ENCODE measurements around the gene ATG13. TPM values are rescaled to one million over a fixed set of nuclear protein-coding genes. Genes with fewer than 3 reads are reported as not detected.
A peak's percentile ranks its signal among the peaks of the same experiment; 100 is the strongest.

Gene ATG13
- total RNA-seq, 2 experiments from 2014 or later: 46.4 to 53.2 TPM

- TF ChIP-seq, protein P1, sequence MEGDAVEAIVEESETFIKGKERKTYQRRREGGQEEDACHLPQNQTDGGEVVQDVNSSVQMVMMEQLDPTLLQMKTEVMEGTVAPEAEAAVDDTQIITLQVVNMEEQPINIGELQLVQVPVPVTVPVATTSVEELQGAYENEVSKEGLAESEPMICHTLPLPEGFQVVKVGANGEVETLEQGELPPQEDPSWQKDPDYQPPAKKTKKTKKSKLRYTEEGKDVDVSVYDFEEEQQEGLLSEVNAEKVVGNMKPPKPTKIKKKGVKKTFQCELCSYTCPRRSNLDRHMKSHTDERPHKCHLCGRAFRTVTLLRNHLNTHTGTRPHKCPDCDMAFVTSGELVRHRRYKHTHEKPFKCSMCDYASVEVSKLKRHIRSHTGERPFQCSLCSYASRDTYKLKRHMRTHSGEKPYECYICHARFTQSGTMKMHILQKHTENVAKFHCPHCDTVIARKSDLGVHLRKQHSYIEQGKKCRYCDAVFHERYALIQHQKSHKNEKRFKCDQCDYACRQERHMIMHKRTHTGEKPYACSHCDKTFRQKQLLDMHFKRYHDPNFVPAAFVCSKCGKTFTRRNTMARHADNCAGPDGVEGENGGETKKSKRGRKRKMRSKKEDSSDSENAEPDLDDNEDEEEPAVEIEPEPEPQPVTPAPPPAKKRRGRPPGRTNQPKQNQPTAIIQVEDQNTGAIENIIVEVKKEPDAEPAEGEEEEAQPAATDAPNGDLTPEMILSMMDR (conservative IDR thresholded peaks at IDR 0.05; ENCODE audit: low read length): no peak
- no peak for TF ChIP-seq EZH2phosphoT487 (IDR thresholded peaks at IDR 0.05; ENCODE audit: borderline replicate concordance, low read depth, low read length)
- H3K79me2 ChIP-seq (ENCODE audit: insufficient read depth, low read depth, low read length): no peaks in the 10 kb centered on the region
- no peak for DNase-seq (ENCODE audit: low spot score)
- H3K9me2 ChIP-seq (ENCODE audit: insufficient read depth, low read length): no peaks in the 10 kb centered on the region
- no peaks in the 10 kb centered on the region for H4K20me1 ChIP-seq (ENCODE audit: insufficient read depth, low read length)
- POLR2A ChIA-PET: no interaction called here
- intact Hi-C loops (cut with micrococcal nuclease; ENCODE audit: unreplicated experiment): no loop called here
- H3K4me3 ChIP-seq (ENCODE audit: low read depth, low read length, poor library complexity, severe bottlenecking): no peak overlapping the region
- H3K9me3 ChIP-seq (ENCODE audit: low read length): no peaks in the 10 kb centered on the region
- peaks cover 3% of the 10 kb centered on the region for H3K4me1 ChIP-seq (ENCODE audit: insufficient read depth, low read length, poor library complexity, severe bottlenecking)
- no peak overlapping the region for H3K4me2 ChIP-seq (ENCODE audit: low read length)
- CTCF ChIA-PET (ENCODE audit: unreplicated experiment): no interaction called here
- no peak overlapping the region for H2AFZ ChIP-seq (ENCODE audit: low read length)
- H3K36me3 ChIP-seq (ENCODE audit: insufficient read depth, low read length): peaks cover 33% of the 10 kb centered on the region
- BruUV-seq (replicated peaks): no TSS peak
- H3K27ac ChIP-seq (ENCODE audit: low read depth, low read length, poor library complexity, severe bottlenecking): no peak overlapping the region
Observed at GRCh38 chr11:46681814-46682213, 64.5 kb downstream of the ATG13 start.

DNA sequence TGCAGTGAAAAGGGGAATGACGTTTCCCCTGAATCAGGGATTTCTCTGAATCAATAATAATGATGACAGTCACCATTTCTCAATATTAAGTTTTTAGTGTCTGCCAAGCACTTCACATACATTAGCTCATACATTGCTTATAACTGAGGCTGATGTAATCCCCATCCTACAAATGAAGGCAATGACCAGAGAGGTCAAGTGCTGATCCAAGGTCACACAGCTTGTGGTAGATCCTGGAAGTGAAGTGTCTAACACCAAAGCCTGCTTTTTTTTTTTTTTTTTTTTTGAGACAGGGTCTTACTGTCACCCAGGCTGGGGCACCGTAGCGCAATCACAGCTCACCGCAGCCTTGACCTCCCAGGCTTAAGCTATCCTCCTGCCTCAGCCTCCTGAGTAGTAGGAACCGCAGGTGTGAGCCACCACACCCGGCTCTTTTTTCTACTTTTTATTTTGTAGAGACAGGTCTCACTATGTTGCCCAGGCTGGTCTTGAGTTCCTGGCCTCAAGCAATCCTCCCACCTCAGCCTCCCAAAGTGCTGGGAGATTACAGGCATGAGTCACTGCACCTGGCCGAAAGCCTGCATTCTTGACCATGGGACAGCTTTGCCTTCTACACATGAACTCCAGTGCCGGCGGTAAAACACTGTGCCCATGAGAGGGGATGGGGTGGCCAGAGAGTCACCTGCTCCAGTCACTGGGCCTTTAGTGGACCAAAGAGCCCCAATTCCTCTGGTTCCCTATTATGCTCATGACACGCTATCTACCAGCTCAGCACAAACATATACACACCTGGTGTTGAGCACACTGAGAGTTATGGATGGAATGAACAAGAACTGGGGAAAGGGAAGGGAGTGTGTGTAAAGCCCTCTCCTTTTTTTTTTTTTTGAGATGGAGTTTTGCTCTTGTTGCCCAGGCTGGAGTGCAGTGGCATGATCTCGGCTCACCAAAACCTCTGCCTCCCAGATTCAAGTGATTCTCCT, 65.7 kb downstream of the ATG13 start:
- Histone ChIP-seq H3K4me3 (ENCODE audit: low read depth, low read length, poor library complexity, severe bottlenecking) (no peak overlapping the region), H3K9me2 (ENCODE audit: insufficient read depth, low read length) (no peaks in the 10 kb centered on the region), H3K9me3 (ENCODE audit: low read length) (no peaks in the 10 kb centered on the region), H3K4me1 (ENCODE audit: insufficient read depth, low read length, poor library complexity, severe bottlenecking) (no peaks in the 10 kb centered on the region), H3K36me3 (ENCODE audit: insufficient read depth, low read length) (peaks cover 38% of the 10 kb centered on the region), H3K4me2 (ENCODE audit: low read length) (no peak overlapping the region), H4K20me1 (ENCODE audit: insufficient read depth, low read length) (no peaks in the 10 kb centered on the region), H3K79me2 (ENCODE audit: insufficient read depth, low read depth, low read length) (no peaks in the 10 kb centered on the region), H3K27ac (ENCODE audit: low read depth, low read length, poor library complexity, severe bottlenecking) (no peak overlapping the region), H2AFZ (ENCODE audit: low read length) (no peak overlapping the region)
- intact Hi-C loops (cut with micrococcal nuclease; ENCODE audit: unreplicated experiment): no loop called here
- BruUV-seq (replicated peaks): no TSS peak
- no peak for DNase-seq (ENCODE audit: low spot score)
- CTCF ChIA-PET (ENCODE audit: unreplicated experiment): no interaction called here
- POLR2A ChIA-PET: interaction anchor here (0.7 to 1.3 kb wide), 3 partner anchors 12 to 66 kb away, joined by 4 to 11 read pairs (median 5); partner anchors contain the start of genes ARHGAP1 and HARBI1
- TF ChIP-seq, protein P1 (conservative IDR thresholded peaks at IDR 0.05; ENCODE audit: low read length): no peak
- TF ChIP-seq EZH2phosphoT487 (IDR thresholded peaks at IDR 0.05; ENCODE audit: borderline replicate concordance, low read depth, low read length): no peak

GRCh38 chr11:46684367-46684766, 67.0 kb downstream of the ATG13 start:
- BruUV-seq (replicated peaks): TSS peak; percentile 43
- H3K79me2 ChIP-seq (ENCODE audit: insufficient read depth, low read depth, low read length): no peaks in the 10 kb centered on the region
- POLR2A ChIA-PET: interaction anchor here (0.7 to 1.3 kb wide), 2 partner anchors 14 to 17 kb away, joined by 5 read pairs; partner anchors contain the start of gene ZNF408
- H4K20me1 ChIP-seq (ENCODE audit: insufficient read depth, low read length): no peaks in the 10 kb centered on the region
- no peaks in the 10 kb centered on the region for H3K9me3 ChIP-seq (ENCODE audit: low read length)
- TF ChIP-seq, protein P1 (conservative IDR thresholded peaks at IDR 0.05; ENCODE audit: low read length): no peak
- no peak for TF ChIP-seq EZH2phosphoT487 (IDR thresholded peaks at IDR 0.05; ENCODE audit: borderline replicate concordance, low read depth, low read length)
- no peak overlapping the region for H3K4me2 ChIP-seq (ENCODE audit: low read length)
- no peaks in the 10 kb centered on the region for H3K9me2 ChIP-seq (ENCODE audit: insufficient read depth, low read length)
- no peaks in the 10 kb centered on the region for H3K4me1 ChIP-seq (ENCODE audit: insufficient read depth, low read length, poor library complexity, severe bottlenecking)
- DNase-seq (ENCODE audit: low spot score): no peak
- no peak overlapping the region for H2AFZ ChIP-seq (ENCODE audit: low read length)
- intact Hi-C loops (cut with micrococcal nuclease; ENCODE audit: unreplicated experiment): no loop called here
- no peak overlapping the region for H3K4me3 ChIP-seq (ENCODE audit: low read depth, low read length, poor library complexity, severe bottlenecking)
- peaks cover 30% of the 10 kb centered on the region for H3K36me3 ChIP-seq (ENCODE audit: insufficient read depth, low read length)
- no peak overlapping the region for H3K27ac ChIP-seq (ENCODE audit: low read depth, low read length, poor library complexity, severe bottlenecking)
- CTCF ChIA-PET (ENCODE audit: unreplicated experiment): no interaction called here
